Peyer's patch (tissue), 4 donors: ENCODE data around the gene SEZ6.

Experiments used
- POLR2A ChIP-seq, 2 donors: fragments of 450-650 bp; IDR thresholded peaks; one replicate each; pipeline ENCODE4 v1.5.1; 2017; ENCODE audit warnings: antibody characterized with exemption in 2 of 2, mild to moderate bottlenecking in 2 of 2, moderate library complexity in 2 of 2
- TF ChIP-seq, protein P1 (sequence below), 6 experiments: fragments of 450-650 bp in 4 of 6; fragments of 200-600 bp in 2 of 6; sonication (generic) in 1 of 6; IDR thresholded peaks; one replicate each; pipeline ENCODE4 v1.5.1; 2017 to 2019; ENCODE audit warnings: antibody characterized with exemption in 6 of 6, mild to moderate bottlenecking in 3 of 6, moderate library complexity in 1 of 6

DNA sequence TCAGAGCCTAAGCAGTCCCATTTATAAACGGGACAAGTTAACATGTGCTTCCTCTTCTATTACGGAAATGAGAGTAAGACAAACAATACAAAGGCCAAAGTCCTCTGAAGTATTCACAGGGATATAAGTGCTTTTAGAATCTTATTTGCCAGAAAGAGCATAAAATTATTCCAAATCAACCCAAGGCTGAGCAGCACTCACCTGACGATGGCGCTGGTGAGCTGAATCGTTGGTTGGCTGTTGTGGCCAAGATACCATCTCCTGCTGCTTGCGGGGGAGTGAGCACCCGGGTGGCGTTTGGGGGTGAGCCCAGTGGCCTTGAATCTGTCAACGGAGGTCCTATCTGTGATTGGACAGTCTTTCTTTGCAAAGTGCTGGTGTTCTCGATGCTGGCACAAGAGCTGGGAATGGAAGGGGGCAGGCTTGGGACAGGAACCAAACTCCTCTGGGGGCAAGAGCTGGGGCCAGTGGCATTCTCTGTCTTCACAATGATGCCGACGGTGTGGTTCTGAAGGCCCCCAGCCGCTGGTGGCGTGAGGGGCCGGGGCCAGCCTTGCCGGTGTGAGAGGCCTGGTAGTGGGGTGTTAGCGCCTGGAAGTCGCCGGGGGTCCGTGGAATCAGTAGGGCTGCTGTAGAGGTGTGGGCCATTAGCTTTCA, 93.4 kb downstream of the SEZ6 start:
- no peak for TF ChIP-seq POLR2A (IDR thresholded peaks at IDR 0.05)
- TF ChIP-seq, protein P1, sequence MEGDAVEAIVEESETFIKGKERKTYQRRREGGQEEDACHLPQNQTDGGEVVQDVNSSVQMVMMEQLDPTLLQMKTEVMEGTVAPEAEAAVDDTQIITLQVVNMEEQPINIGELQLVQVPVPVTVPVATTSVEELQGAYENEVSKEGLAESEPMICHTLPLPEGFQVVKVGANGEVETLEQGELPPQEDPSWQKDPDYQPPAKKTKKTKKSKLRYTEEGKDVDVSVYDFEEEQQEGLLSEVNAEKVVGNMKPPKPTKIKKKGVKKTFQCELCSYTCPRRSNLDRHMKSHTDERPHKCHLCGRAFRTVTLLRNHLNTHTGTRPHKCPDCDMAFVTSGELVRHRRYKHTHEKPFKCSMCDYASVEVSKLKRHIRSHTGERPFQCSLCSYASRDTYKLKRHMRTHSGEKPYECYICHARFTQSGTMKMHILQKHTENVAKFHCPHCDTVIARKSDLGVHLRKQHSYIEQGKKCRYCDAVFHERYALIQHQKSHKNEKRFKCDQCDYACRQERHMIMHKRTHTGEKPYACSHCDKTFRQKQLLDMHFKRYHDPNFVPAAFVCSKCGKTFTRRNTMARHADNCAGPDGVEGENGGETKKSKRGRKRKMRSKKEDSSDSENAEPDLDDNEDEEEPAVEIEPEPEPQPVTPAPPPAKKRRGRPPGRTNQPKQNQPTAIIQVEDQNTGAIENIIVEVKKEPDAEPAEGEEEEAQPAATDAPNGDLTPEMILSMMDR (IDR thresholded peaks at IDR 0.05) = peak in 4 of 6 experiments; percentile 25 to 49 (median 45)
